Subcutaneous adipose tissue (tissue), 4 donors: ENCODE data around the gene ADK. TPM values are rescaled to one million over a fixed set of nuclear protein-coding genes. Genes with fewer than 3 reads are reported as not detected.

ENCODE experiments used
- CTCF ChIP-seq: fragments of 450-650 bp; IDR thresholded peaks from one replicate; pipeline ENCODE4 v1.5.1; 2016; ENCODE audit warnings: low read depth, mild to moderate bottlenecking, control low read depth, antibody characterized with exemption, moderate library complexity
- total RNA-seq, 4 donors: library from RNA; depleted of rRNA; stranded (reverse); fragments of >200 nt; gene quantifications; one replicate each; pipeline ENCODE4 v1.1.0, GENCODE V29; 2016

ADK gene
- total RNA-seq, 4 donors from 2014 or later = 21.7 to 52.2 (median 38.8) TPM

DNA sequence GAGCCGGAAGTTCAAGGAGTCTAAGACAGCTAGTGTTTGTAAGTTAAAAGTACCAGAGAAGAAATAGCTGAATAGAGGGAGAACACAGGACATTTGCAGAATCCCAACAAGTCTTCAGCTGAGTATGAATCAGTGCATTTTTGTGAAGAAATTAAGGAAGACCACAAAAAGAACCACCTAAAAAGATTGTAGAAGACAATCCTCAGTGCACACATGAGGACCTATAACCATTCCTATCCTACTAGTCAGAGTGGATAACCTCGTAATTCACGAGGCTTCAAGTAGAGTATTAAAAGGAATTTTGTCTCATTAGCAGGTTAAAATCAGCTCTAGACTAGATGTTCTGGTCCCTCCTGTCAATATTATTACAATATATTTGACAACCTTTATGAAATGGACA lies 380.0 kb downstream of the ADK start:
- no peak for TF ChIP-seq CTCF

DNA sequence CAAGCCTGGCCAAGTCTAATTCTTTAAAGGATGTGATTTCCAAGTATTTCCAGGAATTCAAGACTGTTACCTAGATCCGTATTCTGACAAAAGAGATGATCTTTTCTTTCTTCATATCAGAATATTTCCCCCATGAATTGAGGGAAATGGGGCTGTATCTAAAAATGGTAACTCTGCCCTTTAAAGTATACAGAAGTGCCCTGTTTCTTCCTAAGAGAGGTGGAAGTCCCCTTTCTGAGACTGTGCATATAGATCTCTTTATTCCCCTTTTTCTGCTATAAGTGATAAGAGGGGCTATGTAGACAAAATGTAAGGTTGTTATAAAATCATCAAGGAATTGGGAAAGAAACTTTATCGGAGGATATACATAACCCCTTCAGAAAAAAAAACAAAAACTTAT lies 388.3 kb downstream of the ADK start:
- no peak for TF ChIP-seq CTCF

GRCh38 chr10:74541375-74541774 lies 390.4 kb downstream of the ADK start:
- TF ChIP-seq CTCF = no peak

GRCh38 chr10:74542077-74542476 lies 391.1 kb downstream of the ADK start:
- TF ChIP-seq CTCF = no peak

DNA sequence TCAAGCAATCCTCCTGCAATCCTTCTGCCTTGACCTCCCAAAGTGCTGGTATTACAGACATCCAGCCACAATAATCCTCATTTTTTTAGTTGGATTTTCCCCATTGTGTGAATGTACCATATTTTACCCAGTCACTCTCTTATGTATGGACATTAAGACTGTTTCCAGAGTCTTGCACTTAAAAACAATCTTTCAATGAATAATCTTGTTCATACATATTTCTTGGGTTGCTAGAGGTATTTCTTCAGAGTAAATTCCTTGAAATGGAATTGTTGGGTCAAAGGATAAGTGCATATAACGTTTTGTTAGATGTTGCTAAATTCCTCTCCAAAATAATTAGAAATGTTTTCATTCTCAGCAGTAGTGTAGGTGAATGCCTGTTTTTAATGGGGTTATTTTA lies 392.3 kb downstream of the ADK start:
- TF ChIP-seq CTCF = no peak

DNA sequence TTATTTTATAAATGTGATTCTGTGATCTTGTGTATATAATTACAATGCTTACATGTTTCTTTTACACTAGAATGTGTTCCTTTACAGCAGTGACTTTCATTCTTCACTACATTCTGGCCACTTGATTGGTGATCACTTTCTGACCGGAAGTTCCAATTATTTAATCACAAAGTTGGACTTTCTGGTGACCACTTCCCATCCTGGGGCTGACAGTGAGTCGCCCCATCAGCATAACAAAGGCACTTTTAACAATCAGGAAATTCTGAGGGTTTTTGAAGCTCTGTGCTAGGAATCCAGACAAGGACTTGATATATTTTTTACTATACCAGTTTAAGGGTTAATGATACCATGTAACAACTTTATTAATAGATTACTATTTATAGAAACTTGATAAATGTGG lies 393.1 kb downstream of the ADK start:
- no peak for TF ChIP-seq CTCF

DNA sequence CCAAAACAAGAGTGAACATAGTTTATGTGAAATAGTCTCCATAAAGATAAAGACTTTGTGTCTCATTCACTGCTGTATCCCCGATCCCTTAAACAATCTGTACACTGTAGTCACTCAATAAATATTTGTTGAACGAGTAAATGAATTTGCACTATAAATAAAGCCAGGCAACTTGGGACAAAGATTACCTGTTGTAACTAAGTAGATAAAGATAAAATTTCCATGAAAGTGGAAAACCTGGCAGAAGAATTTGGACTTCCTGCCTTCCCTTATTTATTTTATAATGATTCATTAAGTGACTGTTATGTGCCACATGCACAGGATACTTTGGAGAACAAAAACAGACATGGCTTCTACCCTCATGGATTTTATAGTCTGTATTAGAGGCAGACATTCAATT lies 397.7 kb downstream of the ADK start:
- no peak for TF ChIP-seq CTCF
